OCI-LY7 (cell line): ENCODE results near the gene SEMA3E. TPM values are rescaled to one million over a fixed set of nuclear protein-coding genes. Genes with fewer than 3 reads are reported as not detected.

Experiments
- BruUV-seq: library from RNA; stranded (reverse); fragments of 400-500 nt; replicated peaks from 2 replicates; lab custom pipeline; 2021; lab: Mats Ljungman, UMichigan
- CTCF ChIA-PET: fragments of 300-600 bp; sonication (Branson Sonifier 250); formaldehyde crosslinking; loops from one replicate; lab custom pipeline; 2022; ENCODE audit warnings: antibody characterized with exemption; ENCODE audit not compliant: unreplicated experiment; lab: Charles Lee
- POLR2A ChIA-PET: fragments of 300-600 bp; sonication (Branson Sonifier 250); formaldehyde crosslinking; loops from one replicate; lab custom pipeline; 2022; ENCODE audit warnings: antibody characterized with exemption; lab: Charles Lee
- DNase-seq: peaks from one replicate; pipeline ENCODE4 v3.0.0-alpha.2; 2015; ENCODE audit warnings: low spot score
- H2AFZ ChIP-seq: fragments of 200-600 bp; sonication (generic), shearing (Covaris generic); 2 replicates; pipeline ENCODE4 v1.6.1; 2014; ENCODE audit warnings: mild to moderate bottlenecking, antibody characterized with exemption, low read length, moderate library complexity
- H3K27ac ChIP-seq: fragments of 200-600 bp; sonication (generic); 2 replicates; pipeline ENCODE4 v1.5.1; 2014; ENCODE audit warnings: mixed run types, low read depth, mild to moderate bottlenecking, moderate library complexity, low read length, inconsistent platforms; ENCODE audit not compliant: poor library complexity, severe bottlenecking
- H3K36me3 ChIP-seq: fragments of 200-600 bp; sonication (generic); 2 replicates; pipeline ENCODE4 v1.6.1; 2014; ENCODE audit warnings: mild to moderate bottlenecking, antibody characterized with exemption, low read length, moderate library complexity, mixed read lengths; ENCODE audit not compliant: insufficient read depth
- H3K4me1 ChIP-seq: fragments of 200-600 bp; sonication (generic); 2 replicates; pipeline ENCODE4 v1.5.1; 2014; ENCODE audit warnings: mild to moderate bottlenecking, low read length; ENCODE audit not compliant: insufficient read depth, poor library complexity, severe bottlenecking
- H3K4me2 ChIP-seq: fragments of 200-600 bp; sonication (generic); 2 replicates; pipeline ENCODE4 v1.6.1; 2014; ENCODE audit warnings: mild to moderate bottlenecking, low read length
- H3K4me3 ChIP-seq: fragments of 200-600 bp; sonication (generic); 2 replicates; pipeline ENCODE4 v1.5.1; 2014; ENCODE audit warnings: mild to moderate bottlenecking, low read depth, low read length; ENCODE audit not compliant: poor library complexity, severe bottlenecking
- H3K79me2 ChIP-seq: fragments of 200-600 bp; sonication (generic); 2 replicates; pipeline ENCODE4 v1.6.1; 2016; ENCODE audit warnings: low read depth, mild to moderate bottlenecking, low read length, moderate library complexity, mixed read lengths; ENCODE audit not compliant: insufficient read depth
- H3K9me2 ChIP-seq: fragments of 200-600 bp; sonication (generic); 2 replicates; pipeline ENCODE4 v1.6.1; 2016; ENCODE audit warnings: mild to moderate bottlenecking, low read length, mixed read lengths; ENCODE audit not compliant: insufficient read depth
- H3K9me3 ChIP-seq: fragments of 200-600 bp; sonication (generic); 2 replicates; pipeline ENCODE4 v1.6.1; 2014; ENCODE audit warnings: mild to moderate bottlenecking, mixed run types, low read length, mixed read lengths
- H4K20me1 ChIP-seq: fragments of 200-600 bp; sonication (generic); 2 replicates; pipeline ENCODE4 v1.6.1; 2014; ENCODE audit warnings: mild to moderate bottlenecking, antibody characterized with exemption, low read length, moderate library complexity, mixed read lengths; ENCODE audit not compliant: insufficient read depth
- EZH2phosphoT487 ChIP-seq: fragments of 200-600 bp; sonication (generic); IDR thresholded peaks from 2 replicates; pipeline ENCODE4 v1.6.1; 2018; ENCODE audit warnings: low read depth, borderline replicate concordance, mild to moderate bottlenecking, mixed run types, antibody characterized with exemption, low read length, moderate library complexity, mixed read lengths
- intact Hi-C: fragments of 100-400 bp; cut with micrococcal nuclease; formaldehyde crosslinking; loops from one replicate; pipeline ENCODE4 v1.10.0; 2022; ENCODE audit not compliant: unreplicated experiment
- total RNA-seq, 2 experiments: library from RNA; depleted of rRNA in 1 of 2; stranded (reverse); fragments of >200 nt in 1 of 2; shearing (Covaris generic) in 1 of 2; gene quantifications; 2 replicates each; pipeline ENCODE4 v1.2.3, GENCODE V29; 2014 to 2022
- TF ChIP-seq, protein P1 (sequence below): fragments of 200-600 bp; sonication (generic); conservative IDR thresholded peaks from 2 replicates; pipeline ENCODE4 v1.5.1; 2014; ENCODE audit warnings: mild to moderate bottlenecking, antibody characterized with exemption, low read length, moderate library complexity, mixed read lengths

Gene SEMA3E
- total RNA-seq, 2 experiments from 2014 or later: 0.06 TPM; not detected in 1

- H3K79me2 ChIP-seq: no peaks in the 10 kb centered on the region
- no peak overlapping the region for H2AFZ ChIP-seq
- POLR2A ChIA-PET: interaction anchor here (0.8 to 0.9 kb wide), 2 partner anchors 16 to 68 kb away, joined by 3 read pairs; no protein-coding TSS in a partner anchor
- no peak overlapping the region for H3K4me3 ChIP-seq
- DNase-seq: no peak
- intact Hi-C loops: no loop called here
- no peaks in the 10 kb centered on the region for H3K9me2 ChIP-seq
- H3K4me1 ChIP-seq: no peaks in the 10 kb centered on the region
- H3K9me3 ChIP-seq: no peaks in the 10 kb centered on the region
- no TSS peak for BruUV-seq
- CTCF ChIA-PET: no interaction called here
- no peak overlapping the region for H3K27ac ChIP-seq
- H3K4me2 ChIP-seq: no peak overlapping the region
- TF ChIP-seq, protein P1, sequence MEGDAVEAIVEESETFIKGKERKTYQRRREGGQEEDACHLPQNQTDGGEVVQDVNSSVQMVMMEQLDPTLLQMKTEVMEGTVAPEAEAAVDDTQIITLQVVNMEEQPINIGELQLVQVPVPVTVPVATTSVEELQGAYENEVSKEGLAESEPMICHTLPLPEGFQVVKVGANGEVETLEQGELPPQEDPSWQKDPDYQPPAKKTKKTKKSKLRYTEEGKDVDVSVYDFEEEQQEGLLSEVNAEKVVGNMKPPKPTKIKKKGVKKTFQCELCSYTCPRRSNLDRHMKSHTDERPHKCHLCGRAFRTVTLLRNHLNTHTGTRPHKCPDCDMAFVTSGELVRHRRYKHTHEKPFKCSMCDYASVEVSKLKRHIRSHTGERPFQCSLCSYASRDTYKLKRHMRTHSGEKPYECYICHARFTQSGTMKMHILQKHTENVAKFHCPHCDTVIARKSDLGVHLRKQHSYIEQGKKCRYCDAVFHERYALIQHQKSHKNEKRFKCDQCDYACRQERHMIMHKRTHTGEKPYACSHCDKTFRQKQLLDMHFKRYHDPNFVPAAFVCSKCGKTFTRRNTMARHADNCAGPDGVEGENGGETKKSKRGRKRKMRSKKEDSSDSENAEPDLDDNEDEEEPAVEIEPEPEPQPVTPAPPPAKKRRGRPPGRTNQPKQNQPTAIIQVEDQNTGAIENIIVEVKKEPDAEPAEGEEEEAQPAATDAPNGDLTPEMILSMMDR: no peak
- no peaks in the 10 kb centered on the region for H3K36me3 ChIP-seq
- H4K20me1 ChIP-seq: no peaks in the 10 kb centered on the region
Measured at GRCh38 chr7:83541187-83541960, 107.6 kb downstream of the SEMA3E start.

- no peak for DNase-seq
- POLR2A ChIA-PET: interaction anchor here (1.1 to 2.0 kb wide), 3 partner anchors 10 to 48 kb away, joined by 3 to 6 read pairs (median 3); no protein-coding TSS in a partner anchor
- TF ChIP-seq, protein P1: no peak
- no peak for TF ChIP-seq EZH2phosphoT487
- no peaks in the 10 kb centered on the region for H3K36me3 ChIP-seq
- no peak overlapping the region for H3K4me3 ChIP-seq
- intact Hi-C loops: no loop called here
- no peak overlapping the region for H3K27ac ChIP-seq
- H2AFZ ChIP-seq: no peak overlapping the region
- CTCF ChIA-PET: no interaction called here
- H4K20me1 ChIP-seq: no peaks in the 10 kb centered on the region
- H3K9me3 ChIP-seq: no peaks in the 10 kb centered on the region
- H3K4me2 ChIP-seq: no peak overlapping the region
- BruUV-seq: no TSS peak
- no peaks in the 10 kb centered on the region for H3K4me1 ChIP-seq
- no peaks in the 10 kb centered on the region for H3K79me2 ChIP-seq
- H3K9me2 ChIP-seq: no peaks in the 10 kb centered on the region
Measured at GRCh38 chr7:83534488-83534887, 114.5 kb downstream of the SEMA3E start.

- no TSS peak for BruUV-seq
- Histone ChIP-seq H3K79me2 (no peaks in the 10 kb centered on the region), H3K4me3 (no peak overlapping the region), H3K9me3 (no peaks in the 10 kb centered on the region), H3K9me2 (no peaks in the 10 kb centered on the region), H2AFZ (no peak overlapping the region), H3K36me3 (no peaks in the 10 kb centered on the region), H3K4me1 (no peaks in the 10 kb centered on the region), H4K20me1 (no peaks in the 10 kb centered on the region), H3K27ac (no peak overlapping the region), H3K4me2 (no peak overlapping the region)
- CTCF ChIA-PET: no interaction called here
- TF ChIP-seq EZH2phosphoT487: no peak
- TF ChIP-seq, protein P1: no peak
- intact Hi-C loops: no loop called here
- no peak for DNase-seq
- POLR2A ChIA-PET: no interaction called here
Measured at GRCh38 chr7:83532219-83532618, 116.7 kb downstream of the SEMA3E start.
